Measurements from ENCODE around the gene CDC45.
"Not testable (repeated sequence)": the region's sequence is repeated elsewhere in the genome, so short reads cannot be mapped to it uniquely, and the experiment has no call there.

Gene CDC45

GRCh38 chr22:19479355-19480172, at the start of gene CDC45:
Gene CDC45 (plus strand): TSS chr22:19479920. CDS start chr22:19479969, 49 bp downstream.
- peak; percentile 84 to 93 for DNase-seq (ENCODE audit: low read depth in 2 of 2)

- peak; percentile 20 to 40 for DNase-seq (ENCODE audit: low read depth in 2 of 2)
Observed at GRCh38 chr22:19429950-19430889, 49.5 kb upstream of the CDC45 start.

GRCh38 chr22:19430890-19431541, 48.7 kb upstream of the CDC45 start:
- peak in 1 of 2 donors; percentile 4 for DNase-seq (ENCODE audit: low read depth in 2 of 2)

GRCh38 chr22:19431649-19432132, 48.0 kb upstream of the CDC45 start, which contains the start of gene HIRA:
Gene HIRA (minus strand): TSS chr22:19431733. CDS start chr22:19431476, 257 bp downstream.
- peak; percentile 76 to 86 for DNase-seq (ENCODE audit: low read depth in 2 of 2)

- peak; percentile 85 to 92 for DNase-seq (ENCODE audit: low read depth in 2 of 2)
Observed at GRCh38 chr22:19432133-19432851, 47.4 kb upstream of the CDC45 start, which contains the start of gene MRPL40. Gene MRPL40 (plus strand): TSS chr22:19432545. CDS start chr22:19432555, 10 bp downstream.

GRCh38 chr22:19434401-19434800, 45.3 kb upstream of the CDC45 start:
- no peak for DNase-seq (ENCODE audit: low read depth in 2 of 2)

GRCh38 chr22:19434829-19435580, 44.7 kb upstream of the CDC45 start:
- DNase-seq (ENCODE audit: low read depth in 2 of 2): no peak

- not testable (repeated sequence) for DNase-seq (ENCODE audit: low read depth in 2 of 2)
Observed at GRCh38 chr22:19436444-19437161, 43.1 kb upstream of the CDC45 start.

GRCh38 chr22:19438298-19438697, 41.4 kb upstream of the CDC45 start:
- no peak for DNase-seq (ENCODE audit: low read depth in 2 of 2)

- DNase-seq (ENCODE audit: low read depth in 2 of 2): no peak
Observed at GRCh38 chr22:19440411-19441195, 39.1 kb upstream of the CDC45 start.

GRCh38 chr22:19442166-19442565, 37.6 kb upstream of the CDC45 start:
- no peak for DNase-seq (ENCODE audit: low read depth in 2 of 2)

- no peak for DNase-seq (ENCODE audit: low read depth in 2 of 2)
Observed at GRCh38 chr22:19443544-19444211, 36.0 kb upstream of the CDC45 start.

GRCh38 chr22:19445279-19445982, 34.3 kb upstream of the CDC45 start:
- not testable (repeated sequence) for DNase-seq (ENCODE audit: low read depth in 2 of 2)

- no peak for DNase-seq (ENCODE audit: low read depth in 2 of 2)
Observed at GRCh38 chr22:19446603-19447329, 33.0 kb upstream of the CDC45 start.

GRCh38 chr22:19447330-19448075, 32.2 kb upstream of the CDC45 start, which contains the start of gene C22orf39:
Gene C22orf39 (minus strand): TSS chr22:19447711. CDS start chr22:19447688, 23 bp downstream.
- peak; percentile 69 to 82 for DNase-seq (ENCODE audit: low read depth in 2 of 2)

- DNase-seq (ENCODE audit: low read depth in 2 of 2): no peak
Observed at GRCh38 chr22:19448076-19448607, 31.6 kb upstream of the CDC45 start.
